ENCODE measurements around the gene CENPP.

DNA sequence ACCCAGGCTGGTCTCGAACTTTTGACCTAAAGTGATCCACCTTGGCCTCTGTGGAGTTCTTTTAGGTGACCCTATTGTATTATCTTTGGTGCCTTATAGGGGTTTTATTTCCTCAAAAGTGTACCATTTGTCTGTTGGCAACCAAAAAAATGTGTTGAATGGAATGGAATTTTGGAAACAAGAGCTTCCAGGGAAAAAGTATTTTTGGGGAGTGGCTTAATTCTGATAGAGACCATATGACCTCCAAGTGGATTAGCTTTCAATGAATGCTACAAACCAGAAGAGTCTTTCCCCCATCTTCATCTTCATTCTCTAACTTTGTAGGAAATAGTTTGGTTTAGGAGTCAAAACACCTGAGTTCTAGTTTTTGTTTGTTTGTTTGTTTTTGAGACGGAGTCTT is 82.1 kb downstream of the CENPP start:
- TF ChIP-seq, protein P1, sequence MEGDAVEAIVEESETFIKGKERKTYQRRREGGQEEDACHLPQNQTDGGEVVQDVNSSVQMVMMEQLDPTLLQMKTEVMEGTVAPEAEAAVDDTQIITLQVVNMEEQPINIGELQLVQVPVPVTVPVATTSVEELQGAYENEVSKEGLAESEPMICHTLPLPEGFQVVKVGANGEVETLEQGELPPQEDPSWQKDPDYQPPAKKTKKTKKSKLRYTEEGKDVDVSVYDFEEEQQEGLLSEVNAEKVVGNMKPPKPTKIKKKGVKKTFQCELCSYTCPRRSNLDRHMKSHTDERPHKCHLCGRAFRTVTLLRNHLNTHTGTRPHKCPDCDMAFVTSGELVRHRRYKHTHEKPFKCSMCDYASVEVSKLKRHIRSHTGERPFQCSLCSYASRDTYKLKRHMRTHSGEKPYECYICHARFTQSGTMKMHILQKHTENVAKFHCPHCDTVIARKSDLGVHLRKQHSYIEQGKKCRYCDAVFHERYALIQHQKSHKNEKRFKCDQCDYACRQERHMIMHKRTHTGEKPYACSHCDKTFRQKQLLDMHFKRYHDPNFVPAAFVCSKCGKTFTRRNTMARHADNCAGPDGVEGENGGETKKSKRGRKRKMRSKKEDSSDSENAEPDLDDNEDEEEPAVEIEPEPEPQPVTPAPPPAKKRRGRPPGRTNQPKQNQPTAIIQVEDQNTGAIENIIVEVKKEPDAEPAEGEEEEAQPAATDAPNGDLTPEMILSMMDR (IDR thresholded peaks at IDR 0.05), result no peak
- TF ChIP-seq POLR2AphosphoS5 (IDR thresholded peaks at IDR 0.05) (no peak), EP300 (IDR thresholded peaks at IDR 0.05) (no peak)

Data from suprapubic skin (tissue), 4 donors.